Heart right ventricle (tissue), 16 donors: ENCODE measurements around the gene TTL. TPM values are rescaled to one million over a fixed set of nuclear protein-coding genes. Genes with fewer than 3 reads are reported as not detected.

Experiments used
- ATAC-seq, 8 donors: fragments of 200-7000 bp; cut with Tn5 transposase; one replicate each; pipeline ENCODE4 v1.9.1; 2020; ENCODE audit warnings: mild to moderate bottlenecking in 8 of 8, moderate library complexity in 8 of 8, moderate number of reproducible peaks in 1 of 8
- DNase-seq, 2 donors: peaks; one replicate each; pipeline ENCODE4 v3.0.0-alpha.2; 2020
- H3K27ac ChIP-seq, 10 donors: fragments of 200-600 bp; sonication (generic) in 2 of 10; one replicate each; pipeline versions ENCODE4 v1.5.0 to v1.8.0; 2020 to 2022; ENCODE audit warnings: mild to moderate bottlenecking in 3 of 10
- H3K27me3 ChIP-seq, 7 donors: fragments of 200-600 bp; one replicate each; pipeline ENCODE4 v1.8.0; 2021 to 2022; ENCODE audit warnings: mild to moderate bottlenecking in 2 of 7
- H3K36me3 ChIP-seq, 9 donors: fragments of 200-600 bp; sonication (generic) in 1 of 9; one replicate each; pipeline versions ENCODE4 v1.5.0 to v1.8.0; 2020 to 2022; ENCODE audit warnings: mild to moderate bottlenecking in 2 of 9
- H3K4me1 ChIP-seq, 9 donors: fragments of 200-600 bp; sonication (generic) in 1 of 9; one replicate each; pipeline versions ENCODE4 v1.5.0 to v1.8.0; 2020 to 2022; ENCODE audit warnings: mild to moderate bottlenecking in 4 of 9
- H3K4me3 ChIP-seq, 10 donors: fragments of 200-600 bp; sonication (generic) in 2 of 10; one replicate each; pipeline versions ENCODE4 v1.5.0 to v1.8.0; 2020 to 2022; ENCODE audit warnings: mild to moderate bottlenecking in 7 of 10, moderate library complexity in 2 of 10
- H3K9me3 ChIP-seq, 11 donors: fragments of 200-600 bp in 10 of 11; sonication (generic) in 2 of 11; one replicate each; pipeline versions ENCODE4 v1.5.0 to v1.8.0; 2013 to 2022; ENCODE audit warnings: mild to moderate bottlenecking in 2 of 11, control low read depth in 1 of 11, moderate library complexity in 1 of 11
- CTCF ChIP-seq, 9 donors: fragments of 200-600 bp; sonication (generic) in 2 of 9; IDR thresholded peaks; one replicate each; pipeline versions ENCODE4 v1.5.0 to v1.8.0; 2021 to 2022; ENCODE audit warnings: antibody characterized with exemption in 9 of 9, mild to moderate bottlenecking in 5 of 9, moderate library complexity in 1 of 9
- WGBS, 2 donors: extraction: QIAGEN DNeasy Blood & Tissue Kit; methylation state at CpG; one replicate each; pipeline ENCODE4 v1.1.7; 2013; ENCODE audit warnings: inconsistent platforms in 1 of 2; 5-methylcytosine and 5-hydroxymethylcytosine counted together
- intact Hi-C, 10 donors: fragments of 100-400 bp; cut with DNase I; formaldehyde crosslinking; loops; one replicate each; pipeline versions ENCODE4 v1.11.1 to v1.14.2; 2022
- polyA plus RNA-seq, 2 donors: library from polyadenylated mRNA; stranded (reverse); fragments of 200-250 nt; gene quantifications; one replicate each; pipeline ENCODE4 v1.2.3, GENCODE V29; 2013
- total RNA-seq, 10 donors: library from RNA; stranded (reverse); fragmentation: NEBNext Ultra II Directional in 3 of 10; extraction: Animal tissue kit (Norgen Biotek cat#: 25700) in 3 of 10; gene quantifications; one replicate each; pipeline versions ENCODE4 v1.2.1 to v1.2.4, GENCODE V29; 2021 to 2023
- donor health status: Arrhythmogenic right ventricular cardiomyopathy.
- donor health status: ischemic (EF 13 %, LVEDD 7.1; RV severe dilation, severe dysfunction).
- donor health status: healthy with polysubstance abuse.
- donor health status: DM: no; HTN: yes; CAD: no.
- donor health status: DM: no; HTN: no; CAD: no.
- donor health status: ischemic (EF 25% LVEDD 6.9; RV normal size, moderate dysfunction).
- donor health status: ischemic (EF 25% LVEDD 5.7; RV mildly dilated, moderate dysfunction).
- donor health status: healthy.
- donor health status: DM: yes; HTN: yes; CAD: no.
- donor health status: Ischemic cardiomyopathy.
- donor health status: ischemic (EF 35%, LVEDD 5.7; RV mildly dilated, moderate dysfunction).
- donor health status: nonischemic (EF 11% LVEDD 7.7; RV severe dilation, severe dysfunction).
- donor health status: DM: yes; HTN: yes; CAD: no.
- donor health status: PGD.
- donor health status: ischemic (EF 29% LVEDD 5.4; RV normal size, mild dysfunction).
- donor health status: nonischemic (EF 23%, LVEDD 6.1; RV moderate dilation, normal function).

Gene TTL
- total and polyA plus RNA-seq, 12 donors, result 12.9 to 54.5 (median 46.4) TPM

GRCh38 chr2:112486895-112487294 is 4.9 kb downstream of the TTL start:
- 93 to 95% methylated on average over 5 of the region's 5 CpGs for WGBS, 2 donors
- Histone ChIP-seq H3K9me3 (no peaks in the 10 kb centered on the region), H3K4me1 (peaks cover 4 to 43% (median 19%) of the 10 kb centered on the region in 9 donors), H3K4me3 (no peak overlapping the region), H3K27ac (no peak overlapping the region), H3K27me3 (no peaks in the 10 kb centered on the region), H3K36me3 (peaks cover 0 to 38% (median 0%) of the 10 kb centered on the region in 9 donors)
- TF ChIP-seq CTCF (IDR thresholded peaks at IDR 0.05), result no peak
- DNase-seq, result no peak
- intact Hi-C loops, result loop anchor here in 4 of 10 donors (10.0 kb wide), 3 partner anchors 48 to 98 kb away; partner anchors contain the start of genes CHCHD5 (in 1 of the 4) and POLR1B (in 1 of the 4)
- no peak for ATAC-seq

GRCh38 chr2:112487444-112487961 is 5.5 kb downstream of the TTL start:
- Histone ChIP-seq H3K27ac (no peak overlapping the region), H3K4me1 (peaks cover 4 to 43% (median 19%) of the 10 kb centered on the region in 9 donors), H3K27me3 (no peaks in the 10 kb centered on the region), H3K4me3 (no peak overlapping the region), H3K36me3 (peaks cover 0 to 38% (median 0%) of the 10 kb centered on the region in 9 donors), H3K9me3 (no peaks in the 10 kb centered on the region)
- no peak for DNase-seq
- TF ChIP-seq CTCF (IDR thresholded peaks at IDR 0.05), result no peak
- intact Hi-C loops, result loop anchor here in 4 of 10 donors (10.0 kb wide), 3 partner anchors 47 to 97 kb away; partner anchors contain the start of genes CHCHD5 (in 1 of the 4) and POLR1B (in 1 of the 4)
- no peak for ATAC-seq
- 80 to 83% methylated on average over 4 of the region's 4 CpGs for WGBS, 2 donors

GRCh38 chr2:112488201-112488600 is 6.2 kb downstream of the TTL start:
- Histone ChIP-seq H3K4me3 (no peak overlapping the region), H3K9me3 (no peaks in the 10 kb centered on the region), H3K36me3 (peaks cover 0 to 38% (median 0%) of the 10 kb centered on the region in 9 donors), H3K4me1 (peaks cover 2 to 40% (median 15%) of the 10 kb centered on the region in 9 donors), H3K27ac (no peak overlapping the region), H3K27me3 (no peaks in the 10 kb centered on the region)
- intact Hi-C loops, result loop anchor here in 4 of 10 donors (10.0 kb wide), 3 partner anchors 47 to 97 kb away; partner anchors contain the start of genes CHCHD5 (in 1 of the 4) and POLR1B (in 1 of the 4)
- ATAC-seq (peak in 3 of 8 donors; percentile 17 to 69 (median 37)), DNase-seq (no peak)
- TF ChIP-seq CTCF (IDR thresholded peaks at IDR 0.05), result no peak
- WGBS, 2 donors, result 76 to 77% methylated on average over 6 of the region's 6 CpGs

GRCh38 chr2:112491946-112492345 is 10.0 kb downstream of the TTL start:
- ATAC-seq (no peak), DNase-seq (no peak)
- H3K9me3 ChIP-seq, result no peaks in the 10 kb centered on the region
- WGBS, 2 donors, result 93 to 100% methylated on average over 5 of the region's 5 CpGs
- peaks cover 0 to 30% (median 10%) of the 10 kb centered on the region in 9 donors for H3K4me1 ChIP-seq
- peaks cover 0 to 46% (median 3%) of the 10 kb centered on the region in 9 donors for H3K36me3 ChIP-seq
- no peaks in the 10 kb centered on the region for H3K27me3 ChIP-seq
- TF ChIP-seq CTCF (IDR thresholded peaks at IDR 0.05), result no peak
- no peak overlapping the region for H3K4me3 ChIP-seq
- no peak overlapping the region for H3K27ac ChIP-seq
- intact Hi-C loops, result no loop called here
